Parathyroid adenoma (tissue), 2 donors: ENCODE measurements around the gene ZFPL1.

ENCODE experiments used
- H2AFZ ChIP-seq: fragments of 300-600 bp; sonication (generic); one replicate; pipeline ENCODE4 v1.7.0; 2017; ENCODE audit warnings: antibody characterized with exemption, mild to moderate bottlenecking
- H3K27ac ChIP-seq: fragments of 300-600 bp; sonication (generic); one replicate; pipeline ENCODE4 v1.7.0; 2017
- H3K27me3 ChIP-seq: fragments of 300-600 bp; sonication (generic); one replicate; pipeline ENCODE4 v1.7.0; 2017; ENCODE audit warnings: low read length; ENCODE audit not compliant: control insufficient read depth, insufficient read depth
- H3K36me3 ChIP-seq: fragments of 300-600 bp; sonication (generic); one replicate; pipeline ENCODE4 v1.7.0; 2017; ENCODE audit warnings: low read length; ENCODE audit not compliant: control insufficient read depth, insufficient read depth
- H3K4me1 ChIP-seq: fragments of 300-600 bp; sonication (generic); one replicate; pipeline ENCODE4 v1.7.0; 2017; ENCODE audit warnings: control low read depth
- H3K4me2 ChIP-seq: fragments of 300-600 bp; sonication (generic); one replicate; pipeline ENCODE4 v1.7.0; 2017; ENCODE audit warnings: low read length
- H3K4me3 ChIP-seq: fragments of 300-600 bp; sonication (generic); one replicate; pipeline ENCODE4 v1.7.0; 2017; ENCODE audit warnings: low read depth, low read length
- H3K79me2 ChIP-seq: fragments of 300-600 bp; sonication (generic); one replicate; pipeline ENCODE4 v1.7.0; 2017; ENCODE audit warnings: control low read depth
- H3K9ac ChIP-seq: fragments of 300-600 bp; sonication (generic); one replicate; pipeline ENCODE4 v1.7.0; 2017; ENCODE audit warnings: mild to moderate bottlenecking
- H3K9me3 ChIP-seq: fragments of 300-600 bp; sonication (generic); one replicate; pipeline ENCODE4 v1.7.0; 2017; ENCODE audit warnings: low read length; ENCODE audit not compliant: control insufficient read depth
- TF ChIP-seq, protein P1 (sequence below): fragments of 300-600 bp; sonication (generic); IDR thresholded peaks from one replicate; pipeline ENCODE4 v1.7.0; 2017; ENCODE audit warnings: antibody characterized with exemption, mild to moderate bottlenecking
- donor health status: primary hyperparathyroidism.

Gene ZFPL1

DNA sequence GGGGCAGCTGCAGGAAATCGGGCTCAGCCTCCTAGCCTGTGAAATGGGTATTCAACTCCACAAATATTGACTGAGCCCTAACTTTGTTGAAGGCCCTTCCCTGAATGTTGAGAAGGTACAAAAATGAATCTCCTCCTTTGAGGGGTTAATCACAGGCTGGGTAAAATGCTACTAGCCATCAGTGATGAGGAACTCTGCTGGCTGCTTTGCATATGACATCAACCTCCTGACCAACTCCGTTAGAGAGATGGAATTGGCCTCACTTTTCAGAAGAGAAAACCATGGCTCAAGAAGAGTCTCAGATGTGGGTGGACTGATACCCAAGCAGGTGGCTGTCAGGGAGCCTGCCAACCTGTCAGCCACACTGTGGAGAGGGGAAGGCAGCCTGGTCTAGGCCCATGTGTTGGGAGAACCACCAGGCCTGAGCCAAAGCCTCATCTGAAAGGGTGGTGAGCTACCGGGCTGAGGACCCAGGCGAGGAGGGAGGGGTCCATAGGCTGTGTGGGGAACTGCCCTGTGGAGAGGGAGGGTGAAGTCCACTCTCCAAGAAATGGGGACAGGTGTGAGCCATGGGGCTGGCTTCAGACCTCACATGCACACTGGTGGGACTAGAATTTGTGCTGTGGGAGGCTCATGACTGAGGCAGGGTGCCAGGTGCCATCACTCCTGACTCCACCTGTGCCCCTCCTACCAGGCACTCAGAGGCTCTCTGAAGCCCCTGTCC is 12.0 kb upstream of the ZFPL1 start:
- TF ChIP-seq, protein P1, sequence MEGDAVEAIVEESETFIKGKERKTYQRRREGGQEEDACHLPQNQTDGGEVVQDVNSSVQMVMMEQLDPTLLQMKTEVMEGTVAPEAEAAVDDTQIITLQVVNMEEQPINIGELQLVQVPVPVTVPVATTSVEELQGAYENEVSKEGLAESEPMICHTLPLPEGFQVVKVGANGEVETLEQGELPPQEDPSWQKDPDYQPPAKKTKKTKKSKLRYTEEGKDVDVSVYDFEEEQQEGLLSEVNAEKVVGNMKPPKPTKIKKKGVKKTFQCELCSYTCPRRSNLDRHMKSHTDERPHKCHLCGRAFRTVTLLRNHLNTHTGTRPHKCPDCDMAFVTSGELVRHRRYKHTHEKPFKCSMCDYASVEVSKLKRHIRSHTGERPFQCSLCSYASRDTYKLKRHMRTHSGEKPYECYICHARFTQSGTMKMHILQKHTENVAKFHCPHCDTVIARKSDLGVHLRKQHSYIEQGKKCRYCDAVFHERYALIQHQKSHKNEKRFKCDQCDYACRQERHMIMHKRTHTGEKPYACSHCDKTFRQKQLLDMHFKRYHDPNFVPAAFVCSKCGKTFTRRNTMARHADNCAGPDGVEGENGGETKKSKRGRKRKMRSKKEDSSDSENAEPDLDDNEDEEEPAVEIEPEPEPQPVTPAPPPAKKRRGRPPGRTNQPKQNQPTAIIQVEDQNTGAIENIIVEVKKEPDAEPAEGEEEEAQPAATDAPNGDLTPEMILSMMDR = no peak

DNA sequence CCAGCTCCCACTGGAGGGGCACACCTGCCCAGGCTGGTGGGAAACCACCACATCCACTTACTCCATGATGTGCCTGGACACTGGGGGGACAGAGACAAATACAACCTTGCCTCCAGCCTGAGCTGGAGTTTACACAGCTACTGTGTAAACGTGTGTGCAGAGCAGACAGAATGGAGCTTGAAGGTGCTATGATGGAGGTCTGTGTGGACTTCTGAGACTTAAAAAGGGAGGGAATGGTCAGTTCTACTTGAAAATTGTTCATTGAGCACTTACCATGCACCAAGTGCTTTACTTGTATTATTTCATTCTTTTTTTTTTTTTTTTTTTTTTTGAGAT is 11.4 kb upstream of the ZFPL1 start:
- Histone ChIP-seq H3K4me3 (no peak overlapping the region), H3K9me3 (no peaks in the 10 kb centered on the region), H3K9ac (no peak overlapping the region), H3K27ac (no peak overlapping the region), H3K4me1 (no peaks in the 10 kb centered on the region), H3K4me2 (no peak overlapping the region), H3K79me2 (no peaks in the 10 kb centered on the region), H3K27me3 (no peaks in the 10 kb centered on the region), H3K36me3 (no peaks in the 10 kb centered on the region), H2AFZ (no peak overlapping the region)
- TF ChIP-seq, protein P1 = no peak

More for the DNA sequence above, 12.0 kb upstream of the ZFPL1 start:
- Histone ChIP-seq H3K9me3 (no peaks in the 10 kb centered on the region), H3K9ac (no peak overlapping the region), H3K36me3 (no peaks in the 10 kb centered on the region), H2AFZ (no peak overlapping the region), H3K79me2 (no peaks in the 10 kb centered on the region), H3K4me1 (no peaks in the 10 kb centered on the region), H3K4me2 (no peak overlapping the region), H3K4me3 (no peak overlapping the region), H3K27me3 (no peaks in the 10 kb centered on the region), H3K27ac (no peak overlapping the region)

DNA sequence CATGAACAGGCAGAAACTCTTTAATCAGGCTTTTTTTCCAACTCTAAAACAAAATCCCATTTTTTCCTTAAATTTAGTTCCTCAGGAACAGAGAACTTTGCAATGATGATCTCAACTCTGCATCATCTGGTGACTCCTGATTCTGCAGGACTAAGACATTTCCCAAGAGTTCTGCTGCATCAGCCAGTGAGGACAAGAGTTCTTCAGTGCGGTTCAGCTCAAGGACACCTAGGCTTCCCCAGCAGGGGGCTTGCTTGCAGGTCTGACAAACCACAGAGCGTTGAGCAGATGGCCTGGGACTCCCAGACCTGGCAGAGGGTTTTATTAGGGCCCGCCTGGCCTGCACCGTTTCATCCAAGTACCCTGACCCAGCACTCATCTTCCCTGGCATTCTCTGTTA is 6.6 kb upstream of the ZFPL1 start:
- H3K27ac ChIP-seq = no peak overlapping the region
- H3K9me3 ChIP-seq = no peaks in the 10 kb centered on the region
- no peak overlapping the region for H3K4me3 ChIP-seq
- H2AFZ ChIP-seq = no peak overlapping the region
- H3K9ac ChIP-seq = no peak overlapping the region
- H3K27me3 ChIP-seq = no peaks in the 10 kb centered on the region
- no peak overlapping the region for H3K4me2 ChIP-seq
- no peaks in the 10 kb centered on the region for H3K4me1 ChIP-seq
- TF ChIP-seq, protein P1 = no peak
- H3K79me2 ChIP-seq = no peaks in the 10 kb centered on the region
- no peaks in the 10 kb centered on the region for H3K36me3 ChIP-seq

GRCh38 chr11:65078151-65078550 is 5.9 kb upstream of the ZFPL1 start:
- Histone ChIP-seq H3K4me1 (no peaks in the 10 kb centered on the region), H3K27me3 (no peaks in the 10 kb centered on the region), H2AFZ (no peak overlapping the region), H3K36me3 (no peaks in the 10 kb centered on the region), H3K4me3 (no peak overlapping the region), H3K27ac (no peak overlapping the region), H3K79me2 (no peaks in the 10 kb centered on the region), H3K4me2 (no peak overlapping the region), H3K9me3 (no peaks in the 10 kb centered on the region), H3K9ac (no peak overlapping the region)
- TF ChIP-seq, protein P1 = peak; percentile 21

DNA sequence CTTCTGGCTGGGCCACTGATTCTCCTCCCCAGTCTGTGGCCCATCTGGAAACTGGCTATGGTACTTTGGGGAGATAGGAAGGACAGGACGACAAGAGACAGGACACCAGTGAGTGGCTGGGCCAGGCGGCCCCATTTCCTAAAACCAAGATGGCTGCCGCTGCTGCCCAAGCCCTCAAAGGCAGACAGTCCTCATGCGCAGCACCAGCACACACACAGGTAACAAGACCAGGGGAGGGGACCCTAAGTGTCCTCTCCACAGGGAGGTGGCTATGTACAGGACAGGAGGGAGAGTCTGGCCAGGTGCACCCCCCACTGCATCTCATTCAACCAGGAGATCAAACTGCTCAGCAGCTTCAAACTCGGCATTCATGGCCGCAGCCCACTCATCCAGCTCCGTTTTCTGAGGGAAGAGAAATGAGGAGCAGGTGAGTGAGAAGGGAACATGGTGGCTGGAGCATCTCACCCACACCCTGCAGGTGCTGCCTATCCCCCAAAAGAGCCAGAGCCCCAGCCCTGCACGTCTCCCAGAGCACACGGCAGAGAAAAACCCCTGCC is 5.2 kb upstream of the ZFPL1 start:
- no peaks in the 10 kb centered on the region for H3K4me1 ChIP-seq
- H3K9ac ChIP-seq = no peak overlapping the region
- no peak overlapping the region for H2AFZ ChIP-seq
- H3K79me2 ChIP-seq = no peaks in the 10 kb centered on the region
- H3K36me3 ChIP-seq = no peaks in the 10 kb centered on the region
- no peaks in the 10 kb centered on the region for H3K9me3 ChIP-seq
- no peak overlapping the region for H3K4me2 ChIP-seq
- no peak overlapping the region for H3K27ac ChIP-seq
- no peak overlapping the region for H3K4me3 ChIP-seq
- TF ChIP-seq, protein P1 = no peak
- H3K27me3 ChIP-seq = no peaks in the 10 kb centered on the region
